GM10266 (cell line): Measurements from ENCODE around the gene HOXD3.

Source experiments
- DNase-seq: peaks from one replicate; pipeline ENCODE4 v3.0.0; 2012; ENCODE audit errors: extremely low spot score
- CTCF ChIP-seq: IDR thresholded peaks from 2 replicates; pipeline ENCODE4 v1.5.1; 2012; ENCODE audit warnings: mild to moderate bottlenecking, low read depth; ENCODE audit not compliant: control insufficient read depth, insufficient read depth; ENCODE audit errors: missing control alignments

Gene HOXD3

GRCh38 chr2:176175709-176176607 lies 18.9 kb downstream of the HOXD3 start:
- TF ChIP-seq CTCF = no peak
- DNase-seq = no peak

- DNase-seq = no peak
- no peak for TF ChIP-seq CTCF
These were observed 20.5 kb downstream of the HOXD3 start for GRCh38 chr2:176177580-176178037.

- DNase-seq = peak; percentile 41
- TF ChIP-seq CTCF = no peak
These were observed 21.1 kb downstream of the HOXD3 start for GRCh38 chr2:176178038-176178756.

DNA sequence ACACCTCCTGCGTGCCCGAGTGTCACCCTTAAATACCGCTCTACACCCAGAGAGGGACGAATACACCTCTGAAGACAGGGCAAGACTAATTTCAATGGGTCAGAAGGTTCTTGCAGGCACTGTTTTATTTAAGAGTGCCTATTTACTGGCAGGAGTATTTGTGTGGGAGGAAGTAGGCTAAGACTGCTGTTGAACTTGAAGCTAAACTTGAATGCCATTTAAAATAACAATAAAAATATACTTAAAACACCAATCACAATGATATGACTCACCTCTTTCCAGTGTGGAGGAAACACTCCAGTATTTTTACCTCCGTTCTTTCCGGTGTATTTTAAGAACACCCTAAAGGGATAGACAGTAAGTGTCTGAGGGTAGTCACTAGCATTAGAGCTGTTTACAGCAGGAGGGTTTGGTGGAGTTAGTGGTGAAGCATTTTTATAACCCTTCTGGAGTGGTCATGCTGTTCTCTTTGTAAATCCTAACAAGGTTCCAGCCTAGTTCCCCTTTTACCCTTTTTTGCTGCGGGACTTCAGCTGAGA lies 21.7 kb downstream of the HOXD3 start:
- peak; percentile 29 for DNase-seq
- TF ChIP-seq CTCF = no peak

- TF ChIP-seq CTCF = no peak
- DNase-seq = no peak
These were observed 24.4 kb downstream of the HOXD3 start for GRCh38 chr2:176181551-176181950.

DNA sequence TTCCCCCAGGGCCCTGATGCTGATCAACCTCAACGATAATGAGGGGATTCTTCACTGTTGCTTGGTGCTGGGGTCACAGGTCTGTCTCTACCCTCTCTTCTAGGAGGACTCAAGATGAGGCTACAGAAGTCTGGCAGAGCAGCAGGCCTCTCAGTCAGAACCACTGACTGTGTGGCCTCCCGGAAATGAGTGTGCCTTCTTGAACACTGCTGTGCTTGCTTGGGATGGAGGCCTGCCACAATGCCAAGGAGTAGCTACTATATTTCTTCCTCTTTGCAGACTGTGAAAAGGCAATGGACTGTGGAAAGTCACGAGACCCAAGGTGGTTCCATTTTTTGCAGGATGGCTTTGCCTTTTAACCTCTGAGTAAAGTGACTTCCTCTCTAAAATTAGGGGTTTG lies 25.6 kb downstream of the HOXD3 start:
- no peak for TF ChIP-seq CTCF
- peak; percentile 10 for DNase-seq
